ENCODE measurements around the gene SEMA7A.
"Not testable (repeated sequence)": the region's sequence is repeated elsewhere in the genome, so short reads cannot be mapped to it uniquely, and the experiment has no call there.

SEMA7A gene

GRCh38 chr15:74394090-74394846, 39.5 kb downstream of the SEMA7A start:
- peaks cover 65 to 89% (median 81%) of the 10 kb centered on the region in 10 experiments for H3K4me1 ChIP-seq
- H3K27ac ChIP-seq, result peak overlapping the region in 3 of 11 experiments; percentile 14 to 38 (median 15); a peak in 2 of 22 replicates
- H3K9me3 ChIP-seq (replicated peaks in 1 of 11), result no peaks in the 10 kb centered on the region
- no peaks in the 10 kb centered on the region for H3K36me3 ChIP-seq
- no peaks in the 10 kb centered on the region for H4K20me1 ChIP-seq
- H3K27me3 ChIP-seq, result no peaks in the 10 kb centered on the region
- H3K9ac ChIP-seq, result peak overlapping the region in 2 of 11 experiments; percentile 27 to 61; a peak in 3 of 22 replicates
- TF ChIP-seq Cebpa-rat (IDR thresholded peaks at IDR 0.05), result no peak
- H3K4me3 ChIP-seq, result no peak overlapping the region
- H3K4me2 ChIP-seq, result peak overlapping the region in 8 of 11 experiments; percentile 2 to 99 (median 58); a peak in 8 of 22 replicates

- TF ChIP-seq Cebpa-rat (IDR thresholded peaks at IDR 0.05), result no peak
- Histone ChIP-seq H4K20me1 (no peaks in the 10 kb centered on the region), H3K9me3 (replicated peaks in 1 of 11) (no peaks in the 10 kb centered on the region), H3K4me2 (0 out of 22 replicates have a peak overlapping the region, but pooled peaks of 1 of the 11 experiments have one; percentile 82), H3K4me3 (no peak overlapping the region), H3K36me3 (no peaks in the 10 kb centered on the region), H3K27me3 (no peaks in the 10 kb centered on the region), H3K4me1 (peaks cover 57 to 89% (median 77%) of the 10 kb centered on the region in 10 experiments), H3K9ac (no peak overlapping the region), H3K27ac (no peak overlapping the region; a peak in 1 of 22 replicates)
These were observed 40.3 kb downstream of the SEMA7A start for GRCh38 chr15:74393423-74393822.

GRCh38 chr15:74392902-74393301, 40.9 kb downstream of the SEMA7A start:
- H3K4me3 ChIP-seq, result no peak overlapping the region
- TF ChIP-seq Cebpa-rat (IDR thresholded peaks at IDR 0.05), result no peak
- no peaks in the 10 kb centered on the region for H3K9me3 ChIP-seq (replicated peaks in 1 of 11)
- no peaks in the 10 kb centered on the region for H3K27me3 ChIP-seq
- peaks cover 52 to 87% (median 73%) of the 10 kb centered on the region in 10 experiments for H3K4me1 ChIP-seq
- no peaks in the 10 kb centered on the region for H4K20me1 ChIP-seq
- H3K9ac ChIP-seq, result 0 out of 22 replicates have a peak overlapping the region, but pooled peaks of 1 of the 11 experiments have one; percentile 17
- peak overlapping the region in 4 of 11 experiments; percentile 66 to 84 (median 75); a peak in 6 of 22 replicates for H3K4me2 ChIP-seq
- H3K36me3 ChIP-seq, result no peaks in the 10 kb centered on the region
- peak overlapping the region in 1 of 11 experiments; percentile 53; a peak in 2 of 22 replicates for H3K27ac ChIP-seq

GRCh38 chr15:74392451-74392830, 41.3 kb downstream of the SEMA7A start:
- no peaks in the 10 kb centered on the region for H3K36me3 ChIP-seq
- H3K9ac ChIP-seq, result peak overlapping the region in 4 of 11 experiments; percentile 0 to 17 (median 5); a peak in 3 of 22 replicates
- no peaks in the 10 kb centered on the region for H3K9me3 ChIP-seq (replicated peaks in 1 of 11)
- peak overlapping the region in 9 of 11 experiments; percentile 31 to 84 (median 68); a peak in 18 of 22 replicates for H3K4me2 ChIP-seq
- H3K4me3 ChIP-seq, result no peak overlapping the region
- no peaks in the 10 kb centered on the region for H3K27me3 ChIP-seq
- peak overlapping the region in 6 of 11 experiments; percentile 6 to 59 (median 44); a peak in 7 of 22 replicates for H3K27ac ChIP-seq
- H4K20me1 ChIP-seq, result no peaks in the 10 kb centered on the region
- TF ChIP-seq Cebpa-rat (IDR thresholded peaks at IDR 0.05), result no peak
- peaks cover 47 to 87% (median 72%) of the 10 kb centered on the region in 10 experiments for H3K4me1 ChIP-seq

- Histone ChIP-seq H4K20me1 (no peaks in the 10 kb centered on the region), H3K27me3 (no peaks in the 10 kb centered on the region), H3K4me3 (no peak overlapping the region), H3K9me3 (replicated peaks in 1 of 11) (no peaks in the 10 kb centered on the region), H3K27ac (peak overlapping the region in 8 of 11 experiments; percentile 3 to 59 (median 38); a peak in 11 of 22 replicates), H3K4me2 (peak overlapping the region; percentile 30 to 84 (median 66)), H3K9ac (peak overlapping the region in 4 of 11 experiments; percentile 0 to 17 (median 5); a peak in 3 of 22 replicates), H3K4me1 (peaks cover 44 to 87% (median 72%) of the 10 kb centered on the region in 10 experiments), H3K36me3 (no peaks in the 10 kb centered on the region)
- TF ChIP-seq Cebpa-rat (IDR thresholded peaks at IDR 0.05), result no peak
These were observed 41.9 kb downstream of the SEMA7A start for GRCh38 chr15:74391582-74392450.

- no peaks in the 10 kb centered on the region for H3K9me3 ChIP-seq (replicated peaks in 1 of 11)
- H3K9ac ChIP-seq, result no peak overlapping the region; a peak in 1 of 22 replicates
- H3K4me1 ChIP-seq, result peaks cover 44 to 87% (median 72%) of the 10 kb centered on the region in 10 experiments
- H3K27me3 ChIP-seq, result no peaks in the 10 kb centered on the region
- H4K20me1 ChIP-seq, result no peaks in the 10 kb centered on the region
- no peaks in the 10 kb centered on the region for H3K36me3 ChIP-seq
- H3K27ac ChIP-seq, result peak overlapping the region in 7 of 11 experiments; percentile 23 to 59 (median 39); a peak in 12 of 22 replicates
- TF ChIP-seq Cebpa-rat (IDR thresholded peaks at IDR 0.05), result no peak
- H3K4me2 ChIP-seq, result peak overlapping the region; percentile 30 to 84 (median 66)
- no peak overlapping the region for H3K4me3 ChIP-seq
These were observed 43.0 kb downstream of the SEMA7A start for GRCh38 chr15:74390647-74391288.

- not testable (repeated sequence) for H3K4me3 ChIP-seq; H3K27me3 ChIP-seq; H3K9me3 ChIP-seq (replicated peaks in 1 of 11); H4K20me1 ChIP-seq; H3K36me3 ChIP-seq
- peak overlapping the region; percentile 30 to 84 (median 66); a peak in 18 of 22 replicates for H3K4me2 ChIP-seq
- H3K27ac ChIP-seq, result peak overlapping the region in 7 of 11 experiments; percentile 23 to 53 (median 38); a peak in 10 of 22 replicates
- peaks cover 46 to 87% (median 72%) of the 10 kb centered on the region in 10 experiments for H3K4me1 ChIP-seq
- H3K9ac ChIP-seq, result 0 out of 22 replicates have a peak overlapping the region, but pooled peaks of 1 of the 11 experiments have one; percentile 19
These were observed 43.6 kb downstream of the SEMA7A start for GRCh38 chr15:74390049-74390646.

Data from BLaER1 treated with 17β-estradiol and CSF1 and Interleukin-3, amounts not matched to agents 10 nM and 100 nM (cell line).